Measurements from ENCODE around the gene SLC4A8. TPM values are rescaled to one million over a fixed set of nuclear protein-coding genes. Genes with fewer than 3 reads are reported as not detected.

The SLC4A8 gene
- total and polyA plus RNA-seq, 9 of the 15 experiments (the other 6 are each of a cell fraction or from before 2014, with no cell fraction given) = 0.04 to 1.5 (median 0.12) TPM; not detected in 2

DNA sequence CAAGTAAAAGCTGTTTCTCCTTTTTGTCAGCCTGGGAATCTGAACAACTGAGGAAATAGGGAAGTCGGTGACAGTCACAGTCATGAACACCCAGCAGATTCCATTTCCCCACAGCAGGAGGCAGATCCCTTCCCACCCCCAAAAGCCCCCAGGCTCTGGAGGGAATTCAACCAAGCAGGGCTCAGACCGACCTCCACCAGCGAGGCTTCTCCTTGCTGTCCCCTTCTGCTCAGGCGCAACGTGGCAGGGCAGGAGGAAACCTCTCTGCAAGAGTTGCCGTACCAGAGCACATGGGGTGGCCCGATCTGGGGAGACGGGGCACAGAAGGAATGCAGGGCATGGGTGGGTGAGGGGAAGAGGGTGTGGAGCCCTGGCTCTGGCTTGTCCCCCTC is 33.7 kb upstream of the SLC4A8 start (continued):
- TF ChIP-seq ZNF76 (CRISPR knock-in tag; IDR thresholded peaks at IDR 0.05; ENCODE audit: borderline replicate concordance) = no peak
- TF ChIP-seq, protein P1, sequence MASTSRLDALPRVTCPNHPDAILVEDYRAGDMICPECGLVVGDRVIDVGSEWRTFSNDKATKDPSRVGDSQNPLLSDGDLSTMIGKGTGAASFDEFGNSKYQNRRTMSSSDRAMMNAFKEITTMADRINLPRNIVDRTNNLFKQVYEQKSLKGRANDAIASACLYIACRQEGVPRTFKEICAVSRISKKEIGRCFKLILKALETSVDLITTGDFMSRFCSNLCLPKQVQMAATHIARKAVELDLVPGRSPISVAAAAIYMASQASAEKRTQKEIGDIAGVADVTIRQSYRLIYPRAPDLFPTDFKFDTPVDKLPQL (IDR thresholded peaks at IDR 0.05; ENCODE audit: extremely low read depth, insufficient read length) = no peak
- TF ChIP-seq NR2F6 (CRISPR knock-in tag; IDR thresholded peaks at IDR 0.05) = no peak
- no peak for TF ChIP-seq SP1 (CRISPR knock-in tag; IDR thresholded peaks at IDR 0.05)
- TF ChIP-seq SPI1 (IDR thresholded peaks at IDR 0.05; ENCODE audit: borderline replicate concordance, low read depth, low read length) = peak; percentile 91
- no peak for TF ChIP-seq ELF2 (CRISPR knock-in tag; IDR thresholded peaks at IDR 0.05)
- no peak for TF ChIP-seq STAT5A (IDR thresholded peaks at IDR 0.05; ENCODE audit: borderline replicate concordance, low read length)
- TF ChIP-seq, protein P2, sequence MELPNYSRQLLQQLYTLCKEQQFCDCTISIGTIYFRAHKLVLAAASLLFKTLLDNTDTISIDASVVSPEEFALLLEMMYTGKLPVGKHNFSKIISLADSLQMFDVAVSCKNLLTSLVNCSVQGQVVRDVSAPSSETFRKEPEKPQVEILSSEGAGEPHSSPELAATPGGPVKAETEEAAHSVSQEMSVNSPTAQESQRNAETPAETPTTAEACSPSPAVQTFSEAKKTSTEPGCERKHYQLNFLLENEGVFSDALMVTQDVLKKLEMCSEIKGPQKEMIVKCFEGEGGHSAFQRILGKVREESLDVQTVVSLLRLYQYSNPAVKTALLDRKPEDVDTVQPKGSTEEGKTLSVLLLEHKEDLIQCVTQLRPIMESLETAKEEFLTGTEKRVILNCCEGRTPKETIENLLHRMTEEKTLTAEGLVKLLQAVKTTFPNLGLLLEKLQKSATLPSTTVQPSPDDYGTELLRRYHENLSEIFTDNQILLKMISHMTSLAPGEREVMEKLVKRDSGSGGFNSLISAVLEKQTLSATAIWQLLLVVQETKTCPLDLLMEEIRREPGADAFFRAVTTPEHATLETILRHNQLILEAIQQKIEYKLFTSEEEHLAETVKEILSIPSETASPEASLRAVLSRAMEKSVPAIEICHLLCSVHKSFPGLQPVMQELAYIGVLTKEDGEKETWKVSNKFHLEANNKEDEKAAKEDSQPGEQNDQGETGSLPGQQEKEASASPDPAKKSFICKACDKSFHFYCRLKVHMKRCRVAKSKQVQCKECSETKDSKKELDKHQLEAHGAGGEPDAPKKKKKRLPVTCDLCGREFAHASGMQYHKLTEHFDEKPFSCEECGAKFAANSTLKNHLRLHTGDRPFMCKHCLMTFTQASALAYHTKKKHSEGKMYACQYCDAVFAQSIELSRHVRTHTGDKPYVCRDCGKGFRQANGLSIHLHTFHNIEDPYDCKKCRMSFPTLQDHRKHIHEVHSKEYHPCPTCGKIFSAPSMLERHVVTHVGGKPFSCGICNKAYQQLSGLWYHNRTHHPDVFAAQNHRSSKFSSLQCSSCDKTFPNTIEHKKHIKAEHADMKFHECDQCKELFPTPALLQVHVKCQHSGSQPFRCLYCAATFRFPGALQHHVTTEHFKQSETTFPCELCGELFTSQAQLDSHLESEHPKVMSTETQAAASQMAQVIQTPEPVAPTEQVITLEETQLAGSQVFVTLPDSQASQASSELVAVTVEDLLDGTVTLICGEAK (IDR thresholded peaks at IDR 0.05) = no peak
- TF ChIP-seq, protein P2 (CRISPR knock-in tag; IDR thresholded peaks at IDR 0.05) = no peak
- TF ChIP-seq ATF7 (IDR thresholded peaks at IDR 0.05) = no peak
- TF ChIP-seq, protein P3, sequence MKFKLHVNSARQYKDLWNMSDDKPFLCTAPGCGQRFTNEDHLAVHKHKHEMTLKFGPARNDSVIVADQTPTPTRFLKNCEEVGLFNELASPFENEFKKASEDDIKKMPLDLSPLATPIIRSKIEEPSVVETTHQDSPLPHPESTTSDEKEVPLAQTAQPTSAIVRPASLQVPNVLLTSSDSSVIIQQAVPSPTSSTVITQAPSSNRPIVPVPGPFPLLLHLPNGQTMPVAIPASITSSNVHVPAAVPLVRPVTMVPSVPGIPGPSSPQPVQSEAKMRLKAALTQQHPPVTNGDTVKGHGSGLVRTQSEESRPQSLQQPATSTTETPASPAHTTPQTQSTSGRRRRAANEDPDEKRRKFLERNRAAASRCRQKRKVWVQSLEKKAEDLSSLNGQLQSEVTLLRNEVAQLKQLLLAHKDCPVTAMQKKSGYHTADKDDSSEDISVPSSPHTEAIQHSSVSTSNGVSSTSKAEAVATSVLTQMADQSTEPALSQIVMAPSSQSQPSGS (CRISPR knock-in tag; IDR thresholded peaks at IDR 0.05) = no peak
- TF ChIP-seq U2AF2 (optimal IDR thresholded peaks at IDR 0.05; ENCODE audit: low read depth, low read length) = no peak
- TF ChIP-seq PCBP2 (IDR thresholded peaks at IDR 0.05; ENCODE audit: low read depth, low read length, poor library complexity, severe bottlenecking) = no peak
- TF ChIP-seq SRSF1 (IDR thresholded peaks at IDR 0.05; ENCODE audit: low read depth, low read length) = no peak
- TF ChIP-seq BRD4 (IDR thresholded peaks at IDR 0.05) = no peak
- no peak for TF ChIP-seq FIP1L1 (IDR thresholded peaks at IDR 0.05; ENCODE audit: low read depth, low read length, poor library complexity, severe bottlenecking)
- no peak for TF ChIP-seq MIER1 (IDR thresholded peaks at IDR 0.05; ENCODE audit: low read depth)
- TF ChIP-seq CEBPG (CRISPR knock-in tag; IDR thresholded peaks at IDR 0.05) = peak; percentile 31; the same call in 1 of the 2 replicates
- TF ChIP-seq CEBPG (tag; conservative IDR thresholded peaks at IDR 0.05 in 1 of 2, IDR thresholded peaks at IDR 0.05 in 1 of 2) = no peak
- TF ChIP-seq NBN (IDR thresholded peaks at IDR 0.05; ENCODE audit: low read depth) = no peak

Measured in K562 (cell line).